ENCODE measurements around the gene TSPAN7. TPM values are rescaled to one million over a fixed set of nuclear protein-coding genes. Genes with fewer than 3 reads are reported as not detected.
A peak's percentile ranks its signal among the peaks of the same experiment; 100 is the strongest.

The TSPAN7 gene
- total RNA-seq, 1 experiment from 2014 or later, result 0.23 TPM

DNA sequence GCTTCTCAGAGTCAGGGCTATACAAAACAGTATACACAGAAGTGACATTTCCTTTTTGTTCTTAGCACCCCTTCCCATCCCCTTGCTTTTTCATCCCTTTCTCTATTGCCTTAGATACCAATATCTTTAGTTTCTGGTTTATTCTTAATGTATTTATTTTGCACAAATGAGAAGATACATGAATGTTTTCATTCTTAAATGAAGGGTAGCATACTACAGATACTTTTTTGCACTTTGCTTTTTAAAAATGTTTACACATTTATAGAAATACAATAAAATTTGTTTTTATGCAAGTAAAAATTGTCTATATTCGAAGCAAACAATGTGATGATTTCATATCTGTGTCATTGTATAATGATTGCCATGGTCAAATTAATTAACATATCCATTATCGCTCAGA, 33.1 kb downstream of the TSPAN7 start:
- DNase-seq (ENCODE audit: low read depth), result no peak

DNA sequence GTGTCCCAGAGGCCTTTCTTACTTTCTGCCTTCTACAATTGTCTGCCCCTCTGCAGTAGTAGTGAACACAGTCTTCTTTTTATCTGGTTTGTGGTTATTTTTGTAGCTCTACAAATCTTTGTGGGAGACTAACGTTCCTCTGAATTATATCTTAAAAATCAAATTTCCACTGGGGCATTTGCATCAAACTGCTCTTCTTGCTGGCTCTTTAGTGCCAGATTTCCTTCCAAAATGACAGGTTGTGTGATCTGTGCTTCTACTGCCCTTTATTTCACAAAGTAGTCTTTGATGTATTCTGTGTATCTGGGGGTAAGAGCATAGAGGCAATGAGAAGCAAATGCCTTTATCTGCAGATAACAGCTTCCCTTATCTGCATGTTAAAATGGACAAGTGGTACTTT, 34.5 kb downstream of the TSPAN7 start:
- no peak for DNase-seq (ENCODE audit: low read depth)

DNA sequence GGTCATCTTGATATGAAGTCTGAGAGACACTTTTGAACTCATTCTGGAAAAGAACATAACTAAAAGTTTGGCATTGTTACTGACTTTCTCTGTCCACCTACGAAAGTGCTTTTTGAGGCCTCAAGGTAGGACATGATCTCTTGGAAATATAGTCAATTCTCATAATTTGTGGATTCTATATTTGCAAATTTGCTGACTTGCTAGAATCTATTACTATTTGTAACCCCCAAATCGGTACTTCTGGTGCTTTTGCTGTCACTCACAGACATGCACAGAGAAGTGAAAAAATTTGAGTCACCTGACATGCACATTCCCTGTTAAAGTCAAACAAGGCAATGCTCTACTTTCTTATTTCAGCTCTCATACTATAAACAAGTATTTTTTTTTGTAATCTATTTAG, 35.6 kb downstream of the TSPAN7 start:
- no peak for DNase-seq (ENCODE audit: low read depth)

DNA sequence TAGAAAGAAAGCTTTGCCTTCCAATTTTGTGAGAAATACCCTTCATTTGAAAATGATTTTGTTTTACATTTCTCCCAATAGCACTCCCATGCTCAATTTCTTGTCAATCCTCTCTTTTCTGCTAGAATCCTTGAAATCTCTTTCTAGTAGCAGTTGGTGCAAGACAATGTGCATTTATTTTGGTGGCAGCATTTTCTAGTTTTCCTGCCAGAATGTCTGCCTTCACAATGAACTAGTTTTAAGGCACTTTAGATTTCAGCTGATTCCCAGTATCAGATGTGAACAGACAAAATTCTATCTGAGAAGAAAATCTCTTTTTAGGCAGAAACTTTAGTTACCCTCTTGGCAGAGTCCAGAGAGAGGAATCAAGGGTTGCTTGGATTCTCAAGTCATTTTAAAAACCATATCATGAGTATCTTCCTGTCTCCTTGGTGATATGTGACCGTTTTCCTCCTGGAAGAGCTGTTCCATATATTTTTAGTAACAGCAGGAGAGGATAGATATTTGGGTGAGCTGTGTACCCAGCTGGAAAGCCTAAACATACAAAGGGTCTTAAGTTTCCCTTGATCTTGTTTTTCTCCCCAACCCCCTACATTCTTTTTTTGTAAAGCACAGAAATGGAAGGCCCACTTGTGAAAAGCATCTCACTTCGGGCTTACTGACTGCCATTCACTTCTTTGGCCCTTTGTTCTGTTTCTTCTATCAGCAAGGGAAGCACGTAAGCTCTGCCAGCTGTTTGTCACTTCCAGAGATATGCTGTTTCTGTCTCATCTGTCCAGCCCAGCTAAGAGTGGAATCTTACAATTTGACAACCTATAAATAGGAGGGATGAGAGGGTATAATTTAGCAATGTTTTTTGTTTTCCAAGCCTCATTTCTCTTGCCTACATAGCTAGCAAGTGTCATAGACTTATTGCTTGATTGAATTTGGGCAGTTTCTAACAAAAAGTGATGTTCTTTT, 38.7 kb downstream of the TSPAN7 start:
- no peak for DNase-seq (ENCODE audit: low read depth)

DNA sequence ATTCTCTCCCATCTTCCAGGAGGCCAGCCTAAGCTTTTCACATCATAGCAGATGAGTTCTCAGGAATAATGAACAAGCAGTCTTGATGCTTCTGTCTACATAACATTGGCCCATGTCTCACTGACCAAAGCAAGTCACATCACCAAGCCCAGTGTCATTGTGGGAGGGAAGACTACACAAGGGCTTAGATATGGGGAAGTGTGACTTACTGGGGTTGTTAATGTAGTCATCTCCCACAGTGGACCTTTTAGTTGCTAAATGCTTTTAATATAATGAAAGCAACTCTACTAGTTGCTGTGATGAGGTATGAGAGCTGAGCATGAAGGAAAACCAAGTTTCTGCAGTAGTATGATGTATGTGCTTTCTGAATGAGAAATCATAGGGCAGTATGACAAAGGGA, 40.5 kb downstream of the TSPAN7 start:
- DNase-seq (ENCODE audit: low read depth), result no peak

DNA sequence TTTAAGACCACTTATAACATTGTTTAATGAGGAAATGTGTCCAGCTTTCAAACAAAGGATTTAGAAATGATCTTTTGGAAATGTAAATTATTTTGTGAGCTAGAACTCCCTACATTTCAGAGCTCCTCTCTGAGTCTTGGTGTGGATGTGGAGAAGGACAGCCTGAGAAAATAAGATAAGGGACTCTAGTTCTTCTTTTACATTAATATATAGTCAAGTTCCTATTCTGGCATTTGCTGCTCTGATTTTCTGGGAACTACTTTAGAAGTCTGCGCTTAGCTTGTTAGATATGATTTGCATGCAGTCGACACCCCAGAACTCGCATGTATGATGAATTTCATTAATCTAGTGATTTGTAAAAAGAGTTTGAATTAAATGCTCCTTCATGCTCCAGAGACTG, 45.5 kb downstream of the TSPAN7 start:
- no peak for DNase-seq (ENCODE audit: low read depth)

DNA sequence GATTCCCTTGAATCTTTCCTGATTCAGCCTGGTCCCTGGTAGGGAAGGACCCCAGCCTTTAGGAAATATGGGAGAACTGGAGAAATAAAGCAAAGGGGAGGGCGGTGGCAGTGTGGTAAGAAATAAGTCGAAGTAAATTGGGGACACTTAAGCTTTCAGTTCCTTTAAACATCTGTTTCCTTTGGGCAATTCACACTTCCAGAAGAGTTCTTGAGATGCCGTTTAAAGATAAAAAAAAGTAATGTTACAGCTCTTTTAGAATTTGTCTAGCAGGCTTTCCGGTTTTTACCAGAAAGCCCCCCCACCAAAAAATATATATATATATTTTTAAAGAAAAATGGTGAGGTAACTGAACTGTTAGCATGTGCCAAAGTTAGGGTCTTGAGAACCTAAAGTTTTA, 46.6 kb downstream of the TSPAN7 start:
- DNase-seq (ENCODE audit: low read depth), result no peak

DNA sequence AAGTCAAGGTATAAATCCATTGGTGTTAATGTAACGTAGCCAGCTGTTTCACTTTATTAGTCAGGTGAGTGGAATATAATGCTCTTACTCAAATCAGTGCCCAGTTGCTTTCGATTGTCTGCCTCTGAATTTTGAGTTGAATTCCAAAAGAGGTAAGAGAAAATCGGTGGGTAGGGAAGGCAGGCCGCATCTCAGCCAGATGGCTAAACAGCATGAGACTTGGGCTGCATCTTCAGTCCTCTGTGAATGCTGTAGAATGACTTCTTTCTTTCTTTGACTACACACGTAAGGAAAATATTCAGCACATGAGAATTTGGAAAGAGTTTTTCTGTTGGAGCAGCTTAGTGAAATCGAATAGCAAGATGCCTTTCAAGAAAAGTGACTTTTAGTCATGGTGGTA, 49.5 kb downstream of the TSPAN7 start:
- DNase-seq (ENCODE audit: low read depth), result no peak

DNA sequence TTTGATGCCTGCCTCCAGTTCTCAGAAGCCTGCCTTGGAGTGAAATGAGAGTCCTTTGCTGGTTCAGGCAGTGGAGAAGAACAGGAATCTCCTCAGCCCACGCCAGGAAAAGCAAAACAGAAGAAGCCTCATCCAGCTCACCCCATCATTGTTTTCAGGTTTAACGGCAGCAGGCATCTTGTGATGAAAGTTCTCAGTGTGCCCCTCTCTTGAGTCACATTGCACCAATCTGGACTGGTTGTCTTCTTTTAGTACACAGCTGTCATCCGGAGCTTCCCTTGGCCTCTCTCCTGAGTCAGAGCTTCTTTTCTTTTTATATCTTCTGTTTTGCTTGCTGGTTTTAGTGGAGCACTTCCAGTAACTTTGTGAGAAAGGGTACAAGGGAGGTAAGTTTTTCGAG, 50.9 kb downstream of the TSPAN7 start:
- no peak for DNase-seq (ENCODE audit: low read depth)

DNA sequence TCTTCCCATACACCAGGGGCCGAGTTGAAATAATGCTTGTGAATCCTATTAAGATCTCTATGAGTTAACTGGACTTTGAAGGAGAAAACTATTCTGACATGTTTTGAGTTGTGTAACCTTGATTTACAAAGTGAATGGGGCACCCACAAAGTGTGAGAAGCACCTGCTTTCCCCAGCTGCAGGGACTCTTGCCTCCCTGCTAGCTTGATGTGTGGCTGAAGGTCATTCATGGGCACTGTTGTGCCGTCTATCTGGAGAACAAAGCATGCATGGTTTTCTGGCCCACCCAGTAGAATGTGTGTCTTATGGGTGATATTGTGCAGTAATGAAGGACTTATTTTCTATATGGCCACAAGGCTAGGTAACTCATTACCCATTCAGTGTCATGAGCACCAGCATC, 53.1 kb downstream of the TSPAN7 start:
- DNase-seq (ENCODE audit: low read depth), result no peak

DNA sequence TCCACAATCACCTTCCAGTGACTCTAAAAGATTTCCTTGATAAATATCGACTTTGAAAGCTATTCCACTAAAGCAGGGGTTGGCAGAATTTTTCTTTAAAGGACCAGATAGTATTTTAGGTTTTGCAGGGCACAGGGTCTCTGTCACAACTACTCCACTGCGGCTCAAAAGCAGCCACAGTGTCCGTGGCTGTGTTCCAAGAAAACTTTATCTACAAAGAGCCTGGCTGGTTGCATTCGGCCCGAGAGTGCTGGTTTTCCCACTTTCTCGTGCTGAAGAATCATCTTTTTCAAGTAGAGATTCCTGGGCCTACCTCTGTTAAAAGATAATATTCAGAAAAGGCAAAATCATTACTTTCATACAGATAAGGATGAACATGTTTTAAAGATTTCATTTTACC, 55.6 kb downstream of the TSPAN7 start:
- DNase-seq (ENCODE audit: low read depth), result no peak

DNA sequence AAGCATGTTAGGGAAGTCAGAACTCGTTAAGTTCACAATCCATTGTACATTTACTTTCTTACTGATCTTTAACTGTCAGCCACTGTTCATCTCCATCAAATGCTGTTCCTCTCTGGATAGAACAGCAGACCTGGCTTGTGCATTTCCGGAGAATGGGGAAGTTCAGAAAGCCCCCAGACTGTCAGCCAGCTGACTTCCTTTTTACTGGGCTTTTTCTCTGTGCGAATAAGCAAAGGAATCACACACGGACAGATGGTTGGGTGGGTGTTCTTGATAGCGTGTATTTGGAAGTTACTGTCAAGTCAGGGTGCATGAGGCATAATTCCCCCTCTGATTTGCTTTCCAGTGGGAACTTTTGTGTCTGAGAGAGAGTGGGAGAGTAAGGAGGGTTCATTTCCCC, 56.8 kb downstream of the TSPAN7 start:
- no peak for DNase-seq (ENCODE audit: low read depth)

DNA sequence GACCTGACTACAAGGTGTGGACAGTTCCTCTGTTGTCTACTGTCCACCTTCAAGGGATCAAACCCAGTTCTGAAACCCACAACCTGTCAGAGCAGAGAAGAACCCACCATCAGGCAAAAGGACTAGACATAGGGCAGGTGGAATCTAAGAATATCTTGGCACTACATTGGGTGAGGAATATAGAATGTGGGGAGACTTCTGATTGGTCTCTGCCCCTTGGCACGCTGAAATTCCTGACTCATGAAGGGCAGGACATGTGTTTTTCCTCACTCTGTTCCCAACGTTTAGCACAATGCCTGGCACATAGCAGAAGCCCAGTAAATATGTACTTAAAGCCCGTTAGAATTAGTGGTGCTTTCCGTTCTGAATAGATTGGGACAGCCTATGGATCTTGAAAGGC, 59.3 kb downstream of the TSPAN7 start:
- DNase-seq (ENCODE audit: low read depth), result no peak

DNA sequence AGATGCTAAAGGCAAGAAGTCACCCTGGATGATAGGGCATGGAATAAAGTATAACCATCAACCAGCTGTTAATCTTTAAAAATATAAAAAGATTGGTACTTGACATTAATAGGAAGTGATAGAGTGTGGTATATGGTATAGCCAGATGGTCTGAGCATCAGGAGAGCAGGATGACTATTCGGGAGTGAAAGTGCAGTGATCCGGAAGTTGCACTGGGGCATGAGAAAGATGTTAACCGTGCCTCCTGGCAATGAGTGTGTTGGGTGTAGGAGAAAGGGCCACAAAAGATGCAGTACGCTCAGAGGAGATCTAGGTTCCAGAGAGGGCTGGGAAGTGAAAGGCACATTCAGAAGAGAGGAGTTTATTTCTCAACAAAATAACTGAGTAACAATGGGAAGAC, 65.0 kb downstream of the TSPAN7 start:
- DNase-seq (ENCODE audit: low read depth), result no peak

DNA sequence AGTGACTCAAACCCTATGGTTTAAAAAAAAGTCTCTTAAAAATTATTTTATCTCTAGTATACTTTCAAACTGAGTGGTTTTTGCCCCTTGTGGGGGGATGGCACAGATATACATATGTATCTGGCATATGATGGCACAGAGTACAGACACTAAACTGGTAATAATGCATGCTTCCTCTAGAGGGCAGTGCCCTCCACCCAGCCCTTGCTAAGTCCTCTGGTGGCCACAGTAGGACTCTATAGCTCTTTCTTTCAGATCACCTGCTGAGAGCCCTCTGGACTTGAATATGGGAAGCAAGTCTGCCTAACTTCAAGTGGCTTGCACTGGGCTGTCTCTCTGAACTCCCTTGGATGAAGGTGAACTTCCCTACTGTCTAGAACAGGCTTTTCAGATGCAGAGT, 66.3 kb downstream of the TSPAN7 start:
- DNase-seq (ENCODE audit: low read depth), result peak; percentile 42

DNA sequence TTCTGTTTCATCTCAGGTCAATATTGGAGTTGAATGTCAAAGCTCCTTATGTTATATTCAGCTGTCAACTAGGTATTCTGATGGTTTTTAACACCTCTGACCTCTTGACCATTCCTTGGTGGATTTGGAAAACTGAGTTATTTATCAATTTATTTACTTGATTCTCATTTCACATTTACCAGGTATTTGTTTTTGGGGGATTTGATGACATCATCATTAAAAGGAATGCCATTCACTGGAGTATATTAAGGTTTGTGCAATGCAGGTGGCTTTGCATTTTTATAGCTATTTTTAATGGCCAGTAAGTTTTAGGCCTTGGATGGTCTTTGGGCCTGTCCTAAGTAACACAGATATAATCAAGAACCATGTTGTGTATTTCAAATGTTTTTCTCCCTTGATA, 67.2 kb downstream of the TSPAN7 start:
- DNase-seq (ENCODE audit: low read depth), result no peak

DNA sequence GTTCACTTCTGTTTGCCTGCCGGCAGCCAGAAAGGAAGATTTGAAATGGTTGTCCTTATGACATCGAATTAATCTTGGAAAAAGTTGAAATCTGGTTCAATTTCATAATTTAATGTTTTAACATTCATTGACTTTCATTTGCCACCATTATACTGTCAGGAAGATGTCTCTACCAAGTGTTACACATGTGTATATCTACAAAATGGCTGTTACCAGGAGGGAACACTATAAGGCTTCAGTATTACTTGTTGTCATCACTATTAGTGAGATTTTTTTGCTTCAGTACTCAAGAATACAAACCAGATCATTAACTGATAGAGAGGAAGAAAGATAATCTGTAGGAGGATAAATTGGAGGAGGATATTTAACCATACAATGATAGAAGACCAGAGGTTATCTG, 71.2 kb downstream of the TSPAN7 start:
- no peak for DNase-seq (ENCODE audit: low read depth)

DNA sequence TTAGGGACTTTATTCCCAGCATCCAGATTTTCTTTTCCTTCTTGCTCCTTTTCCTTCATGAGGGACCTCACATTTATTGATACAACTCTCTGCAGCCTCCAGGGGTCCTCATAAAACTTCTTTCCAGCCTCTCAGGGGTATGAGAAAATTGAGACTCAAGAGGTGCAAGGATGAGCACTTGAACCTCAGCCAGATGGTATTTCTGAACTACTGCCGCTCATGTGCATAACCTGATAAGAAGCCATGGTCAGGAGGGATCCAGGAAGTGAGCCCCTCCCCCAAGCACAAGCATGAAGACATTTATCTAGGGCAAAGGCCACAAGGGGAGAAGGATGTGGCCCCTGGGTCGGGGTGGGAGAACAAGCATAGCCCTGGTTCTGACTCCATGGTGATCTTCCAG, 73.3 kb downstream of the TSPAN7 start:
- DNase-seq (ENCODE audit: low read depth), result no peak

DNA sequence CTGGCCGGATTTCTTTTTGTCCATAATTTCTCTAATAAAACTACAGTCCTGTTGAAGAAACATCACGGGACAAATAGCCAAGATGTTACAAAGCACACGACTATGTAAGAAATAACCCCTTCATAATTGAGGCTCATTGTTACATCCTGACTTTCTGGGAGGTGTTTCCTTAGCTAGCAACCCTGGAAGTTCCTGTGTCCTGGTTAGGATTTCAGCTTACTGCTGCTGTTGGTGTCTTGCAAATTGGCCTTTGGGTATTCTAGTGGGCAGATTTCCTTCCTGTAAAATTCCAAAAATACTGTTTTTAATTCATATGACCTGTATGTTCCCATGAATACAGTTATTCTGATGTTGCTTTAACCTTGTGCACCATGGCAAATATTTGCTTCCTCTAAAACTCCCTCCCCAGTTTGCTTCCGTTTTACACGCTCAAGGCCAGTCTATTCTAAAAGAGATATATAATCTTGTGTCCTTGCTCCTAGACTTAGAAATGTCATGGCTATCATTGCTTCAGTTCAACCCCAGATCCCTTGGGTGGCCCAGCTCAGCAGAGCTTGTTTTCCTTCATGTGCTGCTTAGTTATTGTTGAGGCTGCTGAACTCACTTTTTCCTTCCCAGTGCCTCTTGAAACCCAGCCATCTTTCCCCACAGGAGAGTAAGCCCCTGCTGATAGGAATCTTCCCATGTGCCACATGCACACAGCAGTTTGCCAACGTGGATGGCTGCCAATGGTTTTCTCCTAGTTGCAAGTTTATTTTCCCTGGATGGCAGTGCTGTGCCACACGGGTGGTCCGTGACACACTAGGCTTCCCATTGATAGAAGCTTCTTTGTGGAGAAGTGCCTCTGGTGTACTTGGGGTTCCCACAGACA, 75.8 kb downstream of the TSPAN7 start:
- no peak for DNase-seq (ENCODE audit: low read depth)

DNA sequence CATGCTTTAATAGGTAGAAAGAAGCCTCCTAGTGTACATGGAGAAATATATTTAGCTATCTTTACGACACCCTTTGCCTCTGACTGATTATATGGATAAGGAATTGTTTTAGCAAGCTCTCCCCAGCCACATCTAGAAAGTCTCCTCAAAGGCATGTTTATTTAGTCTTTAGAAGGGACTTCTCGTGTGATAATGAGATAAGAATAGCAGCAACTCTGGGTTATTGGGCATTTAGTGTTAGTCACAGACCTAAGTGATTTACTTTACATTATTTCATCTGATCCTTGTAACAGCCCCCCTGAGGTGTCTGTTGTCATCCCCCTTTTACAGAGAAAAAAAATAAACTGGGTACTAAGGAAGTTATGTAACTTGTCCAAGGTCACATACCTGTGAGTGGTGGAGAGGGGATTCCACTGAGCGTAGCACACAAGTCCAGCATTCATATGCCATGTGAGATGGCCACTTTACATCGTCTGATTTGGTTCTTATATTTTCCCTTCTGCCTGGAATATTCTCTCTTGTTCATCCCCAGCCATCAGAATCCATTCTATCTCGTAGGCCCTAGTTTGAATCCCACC, 77.7 kb downstream of the TSPAN7 start:
- DNase-seq (ENCODE audit: low read depth), result no peak

DNA sequence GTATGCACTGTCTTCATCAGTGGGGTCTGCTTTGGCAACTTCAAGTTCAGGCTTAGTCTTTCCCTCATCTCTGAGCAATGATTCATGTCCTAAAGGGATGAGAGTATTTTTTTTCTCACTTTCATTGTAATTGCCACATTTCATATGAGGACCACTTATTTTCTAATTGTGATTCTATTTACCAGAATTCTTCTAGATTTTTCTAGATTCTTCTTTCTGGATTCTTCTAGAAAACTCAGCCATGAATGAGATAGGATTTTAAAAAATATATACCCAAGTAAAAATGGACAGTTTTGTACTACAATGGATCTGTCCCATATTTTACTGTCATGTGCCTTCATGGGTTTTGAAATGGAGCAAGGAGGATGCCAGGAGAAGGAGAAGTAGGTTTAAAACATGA, 78.4 kb downstream of the TSPAN7 start:
- no peak for DNase-seq (ENCODE audit: low read depth)

DNA sequence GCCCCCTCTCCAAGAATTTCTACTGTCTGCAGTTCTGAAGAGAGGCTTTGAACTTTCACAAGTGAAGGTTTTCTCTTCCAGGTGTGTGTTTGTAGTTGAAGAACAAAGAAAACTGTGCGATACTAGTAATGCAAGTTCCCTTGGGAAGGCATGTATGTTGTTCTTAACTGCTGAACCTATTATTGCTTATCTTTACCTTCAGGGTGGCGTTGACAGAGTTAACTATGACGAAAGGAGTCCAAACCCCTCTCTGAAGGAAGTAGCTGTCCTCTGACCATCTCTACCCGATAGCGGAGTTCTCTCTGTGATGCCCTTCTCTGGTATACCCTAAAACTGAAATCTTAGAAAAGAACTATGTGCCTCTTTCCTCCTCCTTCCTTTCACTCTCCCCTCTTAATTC, 79.9 kb downstream of the TSPAN7 start:
- DNase-seq (ENCODE audit: low read depth), result no peak
